ENCODE results near the gene WDR91. TPM values are rescaled to one million over a fixed set of nuclear protein-coding genes. Genes with fewer than 3 reads are reported as not detected.

The WDR91 gene
- total and polyA plus RNA-seq, 4 donors: 11.3 to 47.8 (median 21.5) TPM

DNA sequence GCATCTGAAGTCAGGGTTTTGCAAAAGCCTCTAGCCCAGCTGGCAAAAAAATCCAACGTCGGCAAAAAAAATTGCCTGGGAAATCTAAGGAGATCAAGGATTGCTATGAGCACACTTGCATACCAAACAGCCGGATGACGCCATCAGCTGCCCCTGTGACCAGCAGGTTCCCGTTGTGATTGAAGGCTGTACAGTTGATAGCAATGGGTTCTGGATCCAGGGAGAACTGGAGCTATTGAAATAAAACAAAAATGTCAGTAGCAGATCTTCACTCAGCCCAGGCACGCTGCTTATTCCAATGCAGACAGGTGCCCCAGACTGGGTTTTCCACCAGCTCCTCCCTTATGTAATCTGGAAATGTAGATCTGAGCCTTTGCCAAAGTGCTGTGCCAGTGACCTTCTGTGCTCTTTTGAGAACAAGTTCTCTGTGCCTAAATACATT, 22.1 kb downstream of the WDR91 start:
- no peaks in the 10 kb centered on the region for H3K27me3 ChIP-seq (ENCODE audit: control insufficient read depth in 3 of 3, insufficient read depth in 3 of 3, low read length in 2 of 3)
- DNase-seq (no peak), ATAC-seq (ENCODE audit: insufficient read depth, low FRiP score) (no peak)
- no peaks in the 10 kb centered on the region for H3K4me1 ChIP-seq (ENCODE audit: control insufficient read depth in 5 of 5, insufficient read depth in 5 of 5, low read length in 5 of 5)
- H3K9me3 ChIP-seq (ENCODE audit: control insufficient read depth in 4 of 4, insufficient read depth in 3 of 4, low read length in 3 of 4): peaks cover 0 to 3% (median 0%) of the 10 kb centered on the region in 4 donors
- WGBS, 2 donors: 91 to 93% methylated on average over 6 of the region's 6 CpGs
- H3K27ac ChIP-seq (ENCODE audit: low read depth in 1 of 2, low read length in 1 of 2): no peak overlapping the region
- peaks cover 19 to 56% (median 24%) of the 10 kb centered on the region in 4 donors for H3K36me3 ChIP-seq (ENCODE audit: control insufficient read depth in 4 of 4, insufficient read depth in 4 of 4, low read length in 4 of 4)
- TF ChIP-seq, protein P1, sequence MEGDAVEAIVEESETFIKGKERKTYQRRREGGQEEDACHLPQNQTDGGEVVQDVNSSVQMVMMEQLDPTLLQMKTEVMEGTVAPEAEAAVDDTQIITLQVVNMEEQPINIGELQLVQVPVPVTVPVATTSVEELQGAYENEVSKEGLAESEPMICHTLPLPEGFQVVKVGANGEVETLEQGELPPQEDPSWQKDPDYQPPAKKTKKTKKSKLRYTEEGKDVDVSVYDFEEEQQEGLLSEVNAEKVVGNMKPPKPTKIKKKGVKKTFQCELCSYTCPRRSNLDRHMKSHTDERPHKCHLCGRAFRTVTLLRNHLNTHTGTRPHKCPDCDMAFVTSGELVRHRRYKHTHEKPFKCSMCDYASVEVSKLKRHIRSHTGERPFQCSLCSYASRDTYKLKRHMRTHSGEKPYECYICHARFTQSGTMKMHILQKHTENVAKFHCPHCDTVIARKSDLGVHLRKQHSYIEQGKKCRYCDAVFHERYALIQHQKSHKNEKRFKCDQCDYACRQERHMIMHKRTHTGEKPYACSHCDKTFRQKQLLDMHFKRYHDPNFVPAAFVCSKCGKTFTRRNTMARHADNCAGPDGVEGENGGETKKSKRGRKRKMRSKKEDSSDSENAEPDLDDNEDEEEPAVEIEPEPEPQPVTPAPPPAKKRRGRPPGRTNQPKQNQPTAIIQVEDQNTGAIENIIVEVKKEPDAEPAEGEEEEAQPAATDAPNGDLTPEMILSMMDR (IDR thresholded peaks at IDR 0.05; ENCODE audit: control extremely low read depth, extremely low read depth): no peak
- no peak overlapping the region for H3K4me3 ChIP-seq
- no peak overlapping the region for H3K9ac ChIP-seq (ENCODE audit: insufficient read depth in 1 of 2, low read length in 2 of 2)

DNA sequence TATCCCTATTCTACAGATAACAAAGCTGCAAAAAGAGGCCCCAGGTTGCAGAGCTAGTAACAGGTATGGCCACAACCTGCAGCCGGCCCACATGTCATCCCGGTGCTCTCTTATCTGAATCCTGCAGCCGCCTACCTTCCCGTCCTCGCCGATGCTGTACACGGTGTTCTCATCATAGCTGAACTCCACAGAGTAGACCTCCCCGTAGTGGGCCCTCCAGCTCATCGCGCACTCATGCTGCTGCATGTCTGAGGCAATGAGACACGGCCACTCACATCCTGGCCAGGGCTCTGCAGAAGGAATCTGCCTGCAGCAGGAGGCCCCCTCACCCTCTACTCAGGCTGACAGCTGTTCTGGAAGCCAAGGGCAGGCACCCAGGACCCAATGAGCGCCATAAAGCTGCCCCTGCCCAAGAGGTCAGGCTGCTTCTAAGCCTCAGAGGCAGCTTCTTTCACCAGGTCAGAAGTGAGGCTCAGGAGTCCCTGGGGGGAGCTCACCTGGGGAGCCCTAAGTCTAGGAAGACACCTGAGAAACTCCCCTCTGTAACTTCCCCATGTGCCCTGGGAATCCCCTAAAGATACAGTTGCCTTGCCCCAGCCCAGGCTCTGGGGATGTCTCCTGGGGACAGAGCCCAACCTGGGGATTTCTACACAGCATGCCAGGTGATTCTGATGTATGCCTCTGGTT, 22.9 kb downstream of the WDR91 start:
- TF ChIP-seq, protein P1 (IDR thresholded peaks at IDR 0.05; ENCODE audit: control extremely low read depth, extremely low read depth): no peak
- no peaks in the 10 kb centered on the region for H3K4me1 ChIP-seq (ENCODE audit: control insufficient read depth in 5 of 5, insufficient read depth in 5 of 5, low read length in 5 of 5)
- peaks cover 20 to 56% (median 29%) of the 10 kb centered on the region in 4 donors for H3K36me3 ChIP-seq (ENCODE audit: control insufficient read depth in 4 of 4, insufficient read depth in 4 of 4, low read length in 4 of 4)
- no peak overlapping the region for H3K27ac ChIP-seq (ENCODE audit: low read depth in 1 of 2, low read length in 1 of 2)
- H3K27me3 ChIP-seq (ENCODE audit: control insufficient read depth in 3 of 3, insufficient read depth in 3 of 3, low read length in 2 of 3): no peaks in the 10 kb centered on the region
- DNase-seq (no peak), ATAC-seq (ENCODE audit: insufficient read depth, low FRiP score) (no peak)
- no peak overlapping the region for H3K9ac ChIP-seq (ENCODE audit: insufficient read depth in 1 of 2, low read length in 2 of 2)
- 97 to 98% methylated on average over 12 of the region's 12 CpGs for WGBS, 2 donors
- H3K9me3 ChIP-seq (ENCODE audit: control insufficient read depth in 4 of 4, insufficient read depth in 3 of 4, low read length in 3 of 4): peaks cover 0 to 3% (median 0%) of the 10 kb centered on the region in 4 donors
- no peak overlapping the region for H3K4me3 ChIP-seq

DNA sequence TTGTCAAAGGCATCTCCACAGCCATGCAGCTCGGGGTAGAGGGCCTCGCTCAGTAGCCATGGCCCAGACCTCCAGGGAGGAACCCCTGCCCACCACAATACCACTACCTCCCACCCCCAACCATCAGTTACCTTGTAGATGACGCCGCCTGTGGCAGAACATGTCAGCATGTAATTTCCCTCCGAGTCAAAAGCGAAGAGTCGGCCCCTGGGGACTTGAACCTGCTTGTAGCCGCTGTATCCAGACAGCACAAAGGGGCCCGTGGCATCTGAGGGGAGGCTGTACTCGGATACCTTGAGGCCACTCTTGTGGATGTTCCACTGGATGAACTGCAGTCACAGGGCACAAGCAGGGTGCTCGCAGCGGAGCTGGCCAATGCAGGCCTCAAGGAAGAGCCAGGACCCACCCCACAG, 24.5 kb downstream of the WDR91 start:
- WGBS, 2 donors: 86 to 88% methylated on average over 12 of the region's 12 CpGs
- Histone ChIP-seq H3K9ac (ENCODE audit: insufficient read depth in 1 of 2, low read length in 2 of 2) (no peak overlapping the region), H3K4me3 (no peak overlapping the region), H3K9me3 (ENCODE audit: control insufficient read depth in 4 of 4, insufficient read depth in 3 of 4, low read length in 3 of 4) (peaks cover 0 to 10% (median 2%) of the 10 kb centered on the region in 4 donors), H3K27me3 (ENCODE audit: control insufficient read depth in 3 of 3, insufficient read depth in 3 of 3, low read length in 2 of 3) (no peaks in the 10 kb centered on the region), H3K4me1 (ENCODE audit: control insufficient read depth in 5 of 5, insufficient read depth in 5 of 5, low read length in 5 of 5) (no peaks in the 10 kb centered on the region), H3K27ac (ENCODE audit: low read depth in 1 of 2, low read length in 1 of 2) (no peak overlapping the region), H3K36me3 (ENCODE audit: control insufficient read depth in 4 of 4, insufficient read depth in 4 of 4, low read length in 4 of 4) (peaks cover 17 to 50% (median 36%) of the 10 kb centered on the region in 4 donors)
- DNase-seq (no peak), ATAC-seq (ENCODE audit: insufficient read depth, low FRiP score) (no peak)
- TF ChIP-seq, protein P1 (IDR thresholded peaks at IDR 0.05; ENCODE audit: control extremely low read depth, extremely low read depth): no peak

DNA sequence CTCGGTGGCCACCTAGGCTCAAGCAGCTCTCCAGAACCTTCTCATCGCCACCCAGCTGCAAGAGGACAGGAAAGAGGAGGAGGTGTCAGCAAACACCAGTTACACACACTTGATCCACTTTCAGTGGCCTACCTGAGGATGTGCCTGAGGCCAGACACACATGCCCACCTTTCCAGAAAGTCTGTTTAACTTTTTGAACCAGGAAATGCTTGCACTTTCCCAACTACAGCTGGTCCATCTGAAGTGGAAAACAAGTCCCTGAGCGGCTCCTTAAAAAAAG, 25.1 kb downstream of the WDR91 start:
- Histone ChIP-seq H3K9me3 (ENCODE audit: control insufficient read depth in 4 of 4, insufficient read depth in 3 of 4, low read length in 3 of 4) (peaks cover 3 to 10% (median 7%) of the 10 kb centered on the region in 4 donors), H3K9ac (ENCODE audit: insufficient read depth in 1 of 2, low read length in 2 of 2) (no peak overlapping the region), H3K27me3 (ENCODE audit: control insufficient read depth in 3 of 3, insufficient read depth in 3 of 3, low read length in 2 of 3) (no peaks in the 10 kb centered on the region), H3K4me3 (no peak overlapping the region), H3K27ac (ENCODE audit: low read depth in 1 of 2, low read length in 1 of 2) (no peak overlapping the region), H3K4me1 (ENCODE audit: control insufficient read depth in 5 of 5, insufficient read depth in 5 of 5, low read length in 5 of 5) (no peaks in the 10 kb centered on the region), H3K36me3 (ENCODE audit: control insufficient read depth in 4 of 4, insufficient read depth in 4 of 4, low read length in 4 of 4) (peaks cover 20 to 50% (median 39%) of the 10 kb centered on the region in 4 donors)
- ATAC-seq (ENCODE audit: insufficient read depth, low FRiP score) (no peak), DNase-seq (no peak)
- WGBS, 2 donors: 88 to 93% methylated on average over 3 of the region's 3 CpGs
- TF ChIP-seq, protein P1 (IDR thresholded peaks at IDR 0.05; ENCODE audit: control extremely low read depth, extremely low read depth): no peak

Measured in lung (tissue), 12 donors.